HK-2 (cell line): ENCODE results near the gene UNC13A.

Experiments
- DNase-seq: peaks from one replicate; pipeline ENCODE4 v3.0.0-alpha.2; 2018; ENCODE audit not compliant: unreplicated experiment

The UNC13A gene

DNA sequence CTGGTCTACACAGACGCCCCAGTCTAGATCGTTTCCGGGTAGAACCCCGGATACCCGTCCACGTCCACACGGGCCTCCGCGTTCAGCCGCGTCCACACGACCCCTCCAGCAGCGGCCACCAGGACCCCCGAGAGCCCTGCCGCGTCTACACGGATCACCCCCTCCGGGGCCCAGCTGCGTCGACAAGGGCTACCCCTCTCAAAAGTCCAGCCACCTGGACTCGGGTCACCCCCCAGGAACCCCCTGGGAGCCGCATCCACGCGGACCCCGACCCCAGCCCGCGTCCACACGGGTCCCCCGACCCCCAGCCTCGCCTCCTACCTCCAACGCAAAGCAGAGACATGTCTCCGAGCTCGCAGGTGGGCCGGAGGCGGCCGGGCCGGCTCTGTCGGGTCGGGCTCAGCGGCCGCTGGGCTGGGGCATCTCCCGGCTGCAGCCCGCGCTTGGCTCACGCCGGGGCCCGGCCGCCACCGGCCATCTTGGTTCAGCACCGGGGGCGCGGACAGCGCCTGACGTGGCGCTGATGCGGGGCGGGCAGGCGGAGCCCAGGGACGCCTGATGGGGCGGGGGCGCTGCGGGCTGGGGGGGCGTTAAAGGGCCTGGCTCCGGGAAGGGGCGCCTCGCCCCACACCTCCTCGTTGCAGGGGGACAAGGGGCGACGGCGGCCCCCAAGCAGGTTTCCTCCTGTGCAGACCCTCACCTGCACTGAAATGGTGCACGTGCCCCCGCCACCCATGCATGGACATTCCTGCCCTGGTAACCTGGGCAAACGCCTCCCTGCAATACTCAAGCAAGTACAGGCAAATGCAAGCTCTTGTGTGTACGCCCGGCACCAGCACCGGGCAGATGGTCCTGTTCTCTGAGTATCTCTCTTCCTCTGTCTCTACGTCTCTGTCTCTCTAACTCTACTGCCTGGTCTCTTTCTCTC lies at the start of gene UNC13A:
TSS of gene UNC13A (minus strand) at position 498 of the 928 bp plus-strand sequence. CDS start at position 343, 155 bp downstream.
- DNase-seq: peak; percentile 78

DNA sequence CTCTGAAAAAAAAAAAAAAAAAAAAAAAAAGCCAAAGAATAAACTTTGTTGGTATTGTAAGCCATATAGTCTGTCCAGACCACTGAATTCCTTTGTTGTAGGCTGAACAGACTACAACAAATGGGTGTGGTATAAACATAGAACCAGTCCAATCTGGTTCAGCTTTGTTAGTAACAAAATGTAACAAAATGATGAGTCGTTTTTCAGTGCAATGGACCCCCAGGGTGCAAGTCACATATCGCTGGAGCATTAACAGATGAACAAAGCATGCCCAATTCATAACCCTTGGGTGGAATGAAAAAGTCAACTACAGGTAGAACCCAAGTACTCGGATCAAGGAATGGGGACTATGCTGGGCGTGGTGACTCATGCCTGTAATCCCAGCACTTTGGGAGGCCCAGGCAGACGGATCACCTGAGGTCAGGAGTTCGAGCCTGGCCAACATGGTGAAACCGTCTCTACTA lies 49.6 kb upstream of the UNC13A start:
- DNase-seq: no peak

DNA sequence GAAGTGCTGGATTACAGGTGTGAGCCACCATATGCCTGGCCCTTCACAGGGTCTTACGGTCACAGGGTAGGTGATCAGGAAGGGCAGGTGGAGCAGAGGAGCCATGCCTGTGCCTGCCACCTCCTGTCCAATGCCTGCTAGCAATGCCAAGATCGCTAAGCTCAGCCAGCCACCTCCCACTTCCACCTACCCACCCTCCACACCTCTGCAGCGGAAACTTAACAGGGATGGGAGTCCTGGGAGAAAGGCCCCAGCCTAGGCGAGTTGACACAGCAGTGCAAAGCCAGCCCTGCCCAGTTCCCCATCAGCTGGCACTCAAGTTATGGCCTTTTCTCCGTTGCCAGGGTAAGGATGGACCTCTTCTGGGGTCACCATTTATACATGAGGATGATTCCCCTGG lies 47.3 kb upstream of the UNC13A start:
- no peak for DNase-seq

DNA sequence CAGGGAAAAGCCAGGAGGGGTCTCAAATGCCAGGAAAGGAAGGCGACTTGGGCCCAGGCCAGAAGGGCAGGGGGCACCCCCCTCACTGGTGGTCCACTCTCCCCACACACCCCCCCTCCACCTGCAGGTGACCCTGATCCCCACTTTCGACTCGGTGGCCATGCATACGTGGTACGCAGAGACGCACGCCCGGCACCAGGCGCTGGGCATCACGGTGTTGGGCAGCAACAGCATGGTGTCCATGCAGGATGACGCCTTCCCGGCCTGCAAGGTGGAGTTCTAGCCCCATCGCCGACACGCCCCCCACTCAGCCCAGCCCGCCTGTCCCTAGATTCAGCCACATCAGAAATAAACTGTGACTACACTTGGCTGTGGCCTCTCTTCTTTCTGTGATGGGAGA lies 46.0 kb upstream of the UNC13A start:
- no peak for DNase-seq

DNA sequence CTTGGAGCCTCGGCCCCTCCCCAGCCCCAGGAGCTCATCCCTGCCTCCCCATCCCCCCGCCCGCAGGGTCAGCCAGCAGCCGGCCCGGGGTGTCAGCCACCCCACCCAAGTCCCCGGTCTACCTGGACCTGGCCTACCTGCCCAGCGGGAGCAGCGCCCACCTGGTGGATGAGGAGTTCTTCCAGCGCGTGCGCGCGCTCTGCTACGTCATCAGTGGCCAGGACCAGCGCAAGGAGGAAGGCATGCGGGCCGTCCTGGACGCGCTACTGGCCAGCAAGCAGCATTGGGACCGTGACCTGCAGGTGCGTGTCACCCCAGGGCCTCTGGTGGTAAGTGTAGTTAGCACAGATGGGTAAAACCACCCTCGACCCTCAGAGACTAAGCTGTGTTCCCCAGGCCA lies 45.0 kb upstream of the UNC13A start:
- DNase-seq: no peak

DNA sequence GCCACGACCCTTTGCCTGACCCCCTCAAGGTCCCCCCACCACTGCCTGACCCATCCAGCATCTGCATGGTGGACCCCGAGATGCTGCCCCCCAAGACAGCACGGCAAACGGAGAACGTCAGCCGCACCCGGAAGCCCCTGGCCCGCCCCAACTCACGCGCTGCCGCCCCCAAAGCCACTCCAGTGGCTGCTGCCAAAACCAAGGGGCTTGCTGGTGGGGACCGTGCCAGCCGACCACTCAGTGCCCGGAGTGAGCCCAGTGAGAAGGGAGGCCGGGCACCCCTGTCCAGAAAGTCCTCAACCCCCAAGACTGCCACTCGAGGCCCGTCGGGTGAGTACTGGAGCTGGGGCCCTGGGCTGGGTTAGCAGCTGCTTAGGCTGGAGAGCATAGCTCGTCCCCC lies 39.7 kb upstream of the UNC13A start:
- DNase-seq: no peak

DNA sequence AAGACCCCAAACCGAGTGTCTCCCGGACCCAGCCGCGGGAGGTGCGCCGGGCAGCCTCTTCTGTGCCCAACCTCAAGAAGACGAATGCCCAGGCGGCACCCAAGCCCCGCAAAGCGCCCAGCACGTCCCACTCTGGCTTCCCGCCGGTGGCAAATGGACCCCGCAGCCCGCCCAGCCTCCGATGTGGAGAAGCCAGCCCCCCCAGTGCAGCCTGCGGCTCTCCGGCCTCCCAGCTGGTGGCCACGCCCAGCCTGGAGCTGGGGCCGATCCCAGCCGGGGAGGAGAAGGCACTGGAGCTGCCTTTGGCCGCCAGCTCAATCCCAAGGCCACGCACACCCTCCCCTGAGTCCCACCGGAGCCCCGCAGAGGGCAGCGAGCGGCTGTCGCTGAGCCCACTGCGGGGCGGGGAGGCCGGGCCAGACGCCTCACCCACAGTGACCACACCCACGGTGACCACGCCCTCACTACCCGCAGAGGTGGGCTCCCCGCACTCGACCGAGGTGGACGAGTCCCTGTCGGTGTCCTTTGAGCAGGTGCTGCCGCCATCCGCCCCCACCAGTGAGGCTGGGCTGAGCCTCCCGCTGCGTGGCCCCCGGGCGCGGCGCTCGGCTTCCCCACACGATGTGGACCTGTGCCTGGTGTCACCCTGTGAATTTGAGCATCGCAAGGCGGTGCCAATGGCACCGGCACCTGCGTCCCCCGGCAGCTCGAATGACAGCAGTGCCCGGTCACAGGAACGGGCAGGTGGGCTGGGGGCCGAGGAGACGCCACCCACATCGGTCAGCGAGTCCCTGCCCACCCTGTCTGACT lies 39.0 kb upstream of the UNC13A start:
- no peak for DNase-seq

DNA sequence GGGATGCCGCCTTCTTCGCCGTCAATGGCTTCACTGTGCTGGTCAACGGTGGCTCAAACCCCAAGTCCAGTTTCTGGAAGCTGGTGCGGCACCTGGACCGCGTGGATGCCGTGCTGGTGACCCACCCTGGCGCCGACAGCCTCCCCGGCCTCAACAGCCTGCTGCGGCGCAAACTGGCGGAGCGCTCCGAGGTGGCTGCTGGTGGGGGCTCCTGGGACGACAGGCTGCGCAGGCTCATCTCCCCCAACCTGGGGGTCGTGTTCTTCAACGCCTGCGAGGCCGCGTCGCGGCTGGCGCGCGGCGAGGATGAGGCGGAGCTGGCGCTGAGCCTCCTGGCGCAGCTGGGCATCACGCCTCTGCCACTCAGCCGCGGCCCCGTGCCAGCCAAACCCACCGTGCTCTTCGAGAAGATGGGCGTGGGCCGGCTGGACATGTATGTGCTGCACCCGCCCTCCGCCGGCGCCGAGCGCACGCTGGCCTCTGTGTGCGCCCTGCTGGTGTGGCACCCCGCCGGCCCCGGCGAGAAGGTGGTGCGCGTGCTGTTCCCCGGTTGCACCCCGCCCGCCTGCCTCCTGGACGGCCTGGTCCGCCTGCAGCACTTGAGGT lies 38.1 kb upstream of the UNC13A start:
- no peak for DNase-seq

DNA sequence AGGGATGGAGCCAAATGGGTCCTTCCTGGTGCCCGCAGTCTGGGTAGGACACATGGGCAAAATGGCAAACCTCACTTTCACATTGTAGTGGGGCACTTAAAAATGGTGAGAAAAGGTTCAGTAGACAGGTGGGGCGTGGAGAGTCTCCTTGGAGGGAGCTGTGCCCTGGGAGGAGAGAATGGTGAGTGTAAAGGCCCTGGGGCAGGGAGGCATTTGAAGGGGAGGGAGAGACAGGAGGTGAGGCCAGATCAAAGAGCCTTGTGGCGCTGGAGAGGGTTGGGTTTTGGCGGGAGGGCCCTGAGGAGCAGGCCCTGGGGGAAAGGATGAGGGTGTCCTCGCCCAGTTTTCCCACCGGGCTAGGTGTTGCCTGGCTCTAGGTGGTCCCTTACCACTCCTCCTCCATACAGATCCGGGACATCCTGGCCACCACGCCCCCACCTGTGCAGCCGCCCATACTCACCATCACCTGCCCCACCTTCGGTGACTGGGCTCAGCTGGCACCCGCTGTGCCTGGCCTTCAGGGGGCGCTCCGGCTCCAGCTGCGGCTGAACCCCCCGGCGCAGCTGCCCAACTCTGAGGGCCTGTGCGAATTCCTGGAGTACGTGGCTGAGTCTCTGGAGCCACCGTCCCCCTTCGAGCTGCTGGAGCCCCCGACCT lies 37.4 kb upstream of the UNC13A start:
- DNase-seq: no peak

DNA sequence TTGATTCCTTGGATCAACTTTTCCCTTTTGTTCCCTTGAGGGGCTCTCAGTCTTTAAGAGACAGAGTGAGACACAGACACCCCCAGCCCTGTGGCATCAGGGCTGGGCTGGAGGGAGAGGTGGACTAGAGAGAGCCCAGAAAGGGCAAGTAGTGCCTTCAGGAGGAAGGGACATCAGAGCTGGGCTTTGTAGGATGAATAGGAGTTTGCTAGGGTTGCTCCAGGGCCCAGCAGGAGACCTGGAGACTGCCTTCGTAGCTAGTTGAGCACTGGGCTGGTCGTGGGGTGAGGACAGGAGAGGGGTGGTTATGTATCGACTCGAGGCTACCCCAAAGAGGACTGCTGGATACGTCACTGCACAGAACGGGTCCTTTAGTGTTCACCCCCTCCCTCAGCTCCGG lies 36.5 kb upstream of the UNC13A start:
- no peak for DNase-seq

DNA sequence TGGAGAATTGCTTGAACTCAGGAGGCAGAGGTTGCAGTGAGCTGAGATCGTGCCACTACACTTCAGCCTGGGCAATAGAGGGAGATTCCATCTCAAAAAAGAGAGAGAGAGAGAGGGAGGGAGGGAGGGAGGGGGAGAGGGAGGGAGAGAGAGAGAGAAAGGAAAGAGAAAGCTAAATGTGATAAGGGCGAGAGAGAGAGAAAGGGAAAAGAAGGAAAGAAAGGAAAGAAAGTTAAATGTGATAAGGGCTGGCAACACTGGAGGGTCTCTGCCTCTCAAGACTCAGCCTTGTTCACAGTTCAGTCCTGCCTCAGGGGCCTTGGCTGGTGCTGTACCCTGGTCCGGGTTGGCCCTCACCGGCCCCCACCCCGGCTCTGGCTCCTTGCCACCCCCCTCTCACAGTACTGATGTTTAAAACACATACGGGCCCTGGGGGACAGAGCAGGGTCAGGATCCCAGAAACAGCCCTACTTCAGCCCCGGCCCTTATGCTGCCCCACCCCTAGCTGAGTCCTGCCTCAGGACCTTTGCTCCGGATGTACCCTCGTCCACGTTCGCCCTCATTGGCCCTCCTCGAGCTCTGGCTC lies 34.6 kb upstream of the UNC13A start:
- no peak for DNase-seq

DNA sequence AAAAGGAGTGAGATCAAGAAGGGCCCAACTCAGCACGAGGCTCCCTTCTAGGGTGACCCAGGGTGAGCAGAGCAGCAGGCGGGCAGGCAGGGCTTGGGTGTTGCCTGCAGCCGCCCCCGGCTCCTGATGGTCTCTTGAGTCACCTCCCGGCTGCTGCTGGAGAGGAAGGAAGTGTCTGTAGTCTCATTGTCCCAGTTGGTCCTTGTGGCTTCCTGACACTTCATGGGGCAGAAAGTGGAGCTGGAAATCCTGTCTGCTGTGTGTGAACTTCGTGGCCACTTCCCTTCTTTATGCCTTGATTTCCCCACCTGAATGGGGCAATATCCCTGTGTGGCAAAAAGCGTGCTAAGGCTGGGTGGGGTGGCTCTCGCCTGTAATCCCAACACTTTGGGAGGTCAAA lies 33.7 kb upstream of the UNC13A start:
- peak; percentile 33 for DNase-seq

DNA sequence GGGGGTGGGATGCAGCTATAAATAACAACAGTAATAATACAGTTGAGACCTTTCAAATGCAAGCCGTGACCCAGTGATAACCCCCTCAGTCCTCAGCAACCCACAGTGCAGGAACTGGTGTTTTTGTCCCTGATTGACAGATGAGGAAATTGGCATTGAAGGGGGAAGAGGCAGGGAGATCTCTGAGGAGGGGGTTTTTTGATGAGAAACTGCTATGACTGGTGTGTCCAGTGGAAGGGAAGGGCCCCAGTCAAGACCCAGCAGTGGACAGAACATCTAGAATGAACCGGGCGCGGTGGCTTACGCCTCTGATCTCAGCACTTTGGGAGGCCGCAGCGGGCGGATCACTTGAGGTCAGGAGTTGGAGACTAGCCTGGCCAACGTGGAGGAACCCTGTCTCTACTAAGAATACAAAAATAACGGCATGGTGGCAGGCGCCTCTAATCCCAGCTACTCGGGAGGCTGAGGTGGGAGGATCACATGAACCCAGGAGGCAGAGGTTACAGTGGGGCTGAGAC lies 33.0 kb upstream of the UNC13A start:
- DNase-seq: no peak

DNA sequence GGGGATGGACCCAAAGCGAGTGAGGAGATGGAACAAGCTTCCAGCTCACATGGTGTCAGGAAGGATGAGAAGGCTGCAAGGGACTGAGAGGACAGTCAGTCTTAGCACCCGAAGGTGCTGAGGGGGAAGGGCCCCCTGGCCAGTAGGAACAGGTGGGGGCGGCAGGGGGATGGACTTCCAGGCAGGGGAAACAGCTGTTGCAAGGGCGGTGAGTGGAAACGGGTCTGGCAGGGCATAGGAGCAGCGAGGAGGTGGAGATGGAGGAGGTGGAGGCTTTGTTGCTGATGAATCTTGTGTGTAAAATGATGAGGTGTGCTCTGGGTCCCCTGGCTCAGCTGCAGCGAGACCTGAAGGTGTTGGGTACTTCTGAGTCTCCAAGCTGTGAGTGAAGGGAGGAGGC lies 32.3 kb upstream of the UNC13A start:
- no peak for DNase-seq

DNA sequence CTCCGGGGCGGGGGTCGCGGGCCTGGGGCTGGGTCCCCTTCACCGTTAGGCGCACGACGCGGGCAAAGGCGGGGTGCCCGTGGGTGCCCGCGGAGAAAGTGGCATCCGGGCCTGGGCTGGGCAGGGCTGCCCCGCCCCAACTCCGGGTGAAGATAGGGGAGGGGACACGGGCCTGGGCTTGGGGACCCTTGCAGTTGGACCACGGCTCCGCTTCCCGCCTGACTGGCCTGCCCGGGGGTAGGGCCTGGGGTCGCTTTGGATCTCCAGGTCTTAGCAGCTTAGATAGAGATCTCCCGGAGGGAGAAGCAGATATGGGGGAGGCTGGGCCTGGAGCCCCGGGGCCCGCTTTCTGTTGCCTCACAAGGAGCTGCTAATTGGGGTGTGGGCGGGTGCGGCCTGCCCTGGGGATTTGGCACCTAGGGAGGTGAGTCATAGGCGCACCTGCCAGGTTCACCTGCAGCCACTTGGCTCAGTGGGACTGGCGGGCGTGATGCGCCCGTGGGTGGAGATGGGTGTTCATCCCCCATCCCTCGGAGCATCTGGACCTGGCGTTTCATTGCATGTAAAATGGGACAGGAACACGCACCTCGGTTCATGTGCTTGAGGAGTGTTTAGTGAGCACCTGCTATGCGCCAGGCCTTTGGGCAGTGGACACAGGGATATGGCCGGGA lies 31.7 kb upstream of the UNC13A start:
- DNase-seq: no peak

DNA sequence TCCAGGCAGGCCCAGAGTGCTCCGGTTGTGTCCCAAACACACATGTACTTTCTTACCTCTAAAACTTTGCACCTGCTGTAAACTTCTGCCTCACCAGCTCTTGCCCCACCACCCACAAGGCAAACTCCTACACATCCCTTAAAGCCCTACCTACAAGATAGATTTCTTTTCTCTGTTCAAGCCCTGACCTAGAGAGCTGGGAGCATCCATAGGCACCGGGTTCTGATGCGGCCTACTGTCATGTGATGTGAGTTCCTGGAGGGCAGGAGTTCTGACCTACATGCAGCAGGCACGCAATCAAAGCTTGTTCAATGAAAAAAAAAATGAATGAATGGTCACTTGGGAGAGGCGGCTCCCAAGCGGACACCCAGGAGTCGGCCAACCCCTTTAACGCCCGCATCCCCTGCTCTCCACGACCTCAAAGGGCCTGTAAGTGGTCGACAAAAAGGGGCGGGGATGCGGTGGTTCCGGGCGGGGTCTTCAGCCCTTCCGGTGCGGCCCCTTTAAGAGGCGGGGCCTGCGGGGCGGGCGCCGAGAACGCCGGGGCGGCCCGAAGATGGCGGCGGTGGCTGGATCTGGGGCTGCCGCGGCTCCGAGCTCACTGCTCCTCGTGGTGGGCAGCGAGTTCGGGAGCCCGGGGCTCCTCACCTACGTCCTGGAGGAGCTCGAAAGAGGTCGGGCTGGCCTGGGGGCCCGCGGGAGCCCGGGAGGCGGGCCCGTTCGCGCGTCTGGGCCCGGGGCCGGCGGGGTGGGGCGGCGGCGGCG lies 31.0 kb upstream of the UNC13A start, which contains the start of gene MAP1S:
TSS of gene MAP1S (plus strand) at position 534 of the 765 bp plus-strand sequence. CDS start at position 557, 23 bp downstream.
- peak; percentile 73 for DNase-seq

DNA sequence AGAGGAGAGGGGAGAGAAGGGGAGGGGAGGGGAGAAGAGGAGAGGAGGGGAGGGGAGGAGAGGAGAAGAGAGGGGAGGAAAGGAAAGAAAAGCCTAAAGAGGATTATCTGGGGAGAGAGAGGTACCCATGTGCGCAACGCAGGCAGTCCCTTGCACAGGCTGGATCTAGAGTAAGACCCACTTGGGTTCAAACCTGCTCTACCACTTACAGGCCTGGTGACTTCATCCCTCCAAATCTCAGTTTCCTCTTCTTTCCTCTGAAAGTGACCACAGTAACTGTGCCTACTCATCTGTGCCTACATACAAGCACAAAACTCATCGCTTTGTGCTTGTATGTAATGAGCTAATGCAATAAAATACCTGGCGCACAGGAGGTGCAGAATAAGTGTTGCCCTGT lies 30.4 kb upstream of the UNC13A start:
- DNase-seq: no peak

DNA sequence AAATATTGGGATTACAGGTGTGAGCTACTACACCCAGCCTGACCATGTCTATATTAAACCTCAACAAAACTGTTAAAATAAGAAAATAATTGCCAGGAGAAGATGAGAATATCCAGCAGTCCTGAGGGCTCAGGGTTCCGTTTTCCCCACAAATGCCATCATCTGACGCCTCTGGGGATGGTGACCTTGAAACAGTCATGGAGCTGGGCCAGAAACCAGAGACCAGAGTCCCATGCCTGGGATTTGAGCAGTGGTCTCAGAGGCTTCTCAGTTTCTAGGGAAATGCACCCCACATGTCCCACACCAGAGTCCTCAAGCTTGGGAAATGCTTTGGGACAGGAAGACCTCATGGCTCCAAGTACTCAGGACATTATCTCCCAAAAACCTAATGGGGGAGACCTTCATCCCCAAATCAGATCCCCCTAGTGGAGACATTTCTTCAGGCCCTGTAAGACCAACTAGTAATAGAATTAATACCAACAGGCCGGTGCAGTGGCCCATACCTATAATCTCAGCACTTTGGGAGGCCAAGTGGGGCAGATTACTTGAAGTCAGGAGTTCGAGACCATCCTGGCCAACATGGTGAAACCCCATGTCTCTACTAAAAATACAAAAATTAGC lies 28.3 kb upstream of the UNC13A start:
- no peak for DNase-seq

DNA sequence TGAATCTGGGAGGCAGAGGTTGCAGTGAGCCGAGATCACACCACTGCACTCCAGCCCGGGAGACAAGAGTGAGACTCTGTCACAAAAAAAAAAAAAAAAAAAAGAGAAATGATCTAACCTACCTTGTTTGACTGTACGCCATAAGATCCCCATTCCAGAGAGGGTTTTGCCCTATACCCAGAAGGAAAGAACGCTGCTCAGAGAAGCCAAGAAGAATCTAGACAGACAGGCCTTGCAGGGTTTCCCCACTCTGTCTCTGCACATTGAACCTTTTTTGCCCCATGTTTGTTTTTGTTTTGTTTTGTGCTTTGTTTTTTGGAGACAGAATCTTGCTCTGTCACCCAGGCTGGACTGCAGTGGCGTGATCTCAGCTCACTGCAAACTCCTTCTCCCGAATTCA lies 23.7 kb upstream of the UNC13A start:
- DNase-seq: no peak
